Measurements from ENCODE around the gene SHH. TPM values are rescaled to one million over a fixed set of nuclear protein-coding genes. Genes with fewer than 3 reads are reported as not detected.

The SHH gene
- total RNA-seq, result 10 to 100 TPM in 1 of 8 experiments, 1 to 10 TPM in 1, under 1 TPM in 4, not detected in 2; under 0.01 to 28.2 (median 0.14) TPM

DNA sequence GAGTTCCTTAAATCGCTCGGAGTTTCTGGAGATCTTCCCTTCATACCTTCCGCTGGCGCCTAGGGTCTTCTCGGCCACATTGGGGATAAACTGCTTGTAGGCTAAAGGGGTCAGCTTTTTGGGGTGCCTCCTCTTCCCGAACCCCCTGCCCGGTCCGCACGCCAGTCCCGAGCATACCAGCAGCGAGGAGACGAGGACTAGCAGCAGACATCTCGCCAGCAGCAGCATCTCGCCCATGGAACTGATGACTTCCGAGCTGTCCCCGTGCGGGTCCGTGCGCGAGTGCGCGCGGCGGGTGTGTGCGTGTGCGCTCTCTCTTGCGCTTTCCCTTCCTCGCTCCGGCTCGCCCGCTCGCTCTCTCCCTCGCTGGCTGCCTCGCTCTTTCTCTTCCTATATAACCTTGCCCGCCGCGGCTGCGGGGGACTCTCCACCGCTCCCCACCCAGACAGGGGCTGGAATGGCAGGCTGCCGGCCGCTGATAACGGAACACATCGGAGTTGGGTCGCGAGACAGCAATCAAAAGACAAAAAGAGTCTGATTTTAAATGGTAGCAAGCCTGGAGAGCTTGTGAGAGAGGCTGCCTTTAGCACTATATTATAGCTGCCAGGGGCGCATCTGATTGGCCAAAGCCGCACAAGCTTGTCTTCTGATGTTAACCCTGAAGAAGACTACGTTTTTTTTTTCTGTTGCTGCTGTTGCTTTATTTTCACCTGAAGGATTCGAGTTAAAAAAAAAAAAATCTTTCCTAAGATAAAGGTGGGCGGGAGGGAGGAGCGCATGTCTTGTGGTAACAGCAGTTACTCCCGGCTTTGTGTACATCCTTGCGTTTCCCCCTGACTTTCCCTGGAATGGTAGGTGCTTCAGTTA lies at the start of gene SHH:
SHH (minus strand) TSS at position 569 of the 867 bp plus-strand sequence; CDS start at position 228, 341 bp downstream.
- peak in 6 of 8 experiments; percentile 7 to 49 (median 28) for ATAC-seq (replicated peaks in 6 of 8)
- no peak within 1 kb of the TSS for H3K27ac ChIP-seq
- WGBS, 10 experiments, result 0 to 15% (median 0%) methylated on average over 3 to 25 of the region's 53 CpGs; no CpG with 5 or more reads in 3 of the 10 experiments
- in situ Hi-C loops (cut with MboI; ENCODE audit: low pct_unique_long_range_greater_than_20kb in 2 of 9, low sequenced_read_pairs in 9 of 9, unreplicated experiment in 9 of 9), result loop anchor here in 4 of 9 experiments (10.0 to 25.0 kb wide), 3 partner anchors 650 to 1000 kb away; no protein-coding TSS in a partner anchor
- H3K4me1 ChIP-seq (replicated peaks in 1 of 2), result peaks cover 21 to 26% of the 10 kb centered on the region in 2 donors
- H3K4me3 ChIP-seq, result peak within 1 kb of the TSS in 4 of 5 donors; percentile 9 to 59 (median 30)

DNA sequence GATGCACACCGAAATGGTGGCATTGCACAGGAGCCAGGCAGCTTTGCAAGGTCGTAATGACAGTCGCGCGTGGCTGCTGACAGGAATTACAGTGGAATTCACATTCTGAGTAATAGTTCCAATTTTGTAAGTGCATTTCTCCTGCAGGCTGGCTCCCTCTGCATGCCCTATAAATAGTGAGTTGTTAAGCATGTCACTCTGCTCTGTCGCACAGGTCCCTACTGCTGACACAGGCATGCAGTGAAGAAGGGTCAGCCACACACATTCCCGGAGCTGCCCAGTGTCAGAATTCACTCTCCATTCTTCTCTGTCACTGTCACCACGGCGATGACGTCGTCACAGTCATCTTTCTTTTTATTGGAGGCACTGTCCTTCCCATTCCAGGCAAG lies 49.2 kb upstream of the SHH start:
- Histone ChIP-seq H3K4me3 (no peak overlapping the region), H3K4me1 (replicated peaks in 1 of 2) (no peaks in the 10 kb centered on the region), H3K27ac (no peak overlapping the region)
- in situ Hi-C loops (cut with MboI; ENCODE audit: low pct_unique_long_range_greater_than_20kb in 2 of 9, low sequenced_read_pairs in 9 of 9, unreplicated experiment in 9 of 9), result no loop called here
- ATAC-seq (replicated peaks in 6 of 8), result peak in 2 of 8 experiments; percentile 50 to 56
- 0 to 83% (median 57%) methylated on average over 1 to 6 of the region's 11 CpGs; no CpG with 5 or more reads in 3 of the 10 experiments for WGBS, 10 experiments

DNA sequence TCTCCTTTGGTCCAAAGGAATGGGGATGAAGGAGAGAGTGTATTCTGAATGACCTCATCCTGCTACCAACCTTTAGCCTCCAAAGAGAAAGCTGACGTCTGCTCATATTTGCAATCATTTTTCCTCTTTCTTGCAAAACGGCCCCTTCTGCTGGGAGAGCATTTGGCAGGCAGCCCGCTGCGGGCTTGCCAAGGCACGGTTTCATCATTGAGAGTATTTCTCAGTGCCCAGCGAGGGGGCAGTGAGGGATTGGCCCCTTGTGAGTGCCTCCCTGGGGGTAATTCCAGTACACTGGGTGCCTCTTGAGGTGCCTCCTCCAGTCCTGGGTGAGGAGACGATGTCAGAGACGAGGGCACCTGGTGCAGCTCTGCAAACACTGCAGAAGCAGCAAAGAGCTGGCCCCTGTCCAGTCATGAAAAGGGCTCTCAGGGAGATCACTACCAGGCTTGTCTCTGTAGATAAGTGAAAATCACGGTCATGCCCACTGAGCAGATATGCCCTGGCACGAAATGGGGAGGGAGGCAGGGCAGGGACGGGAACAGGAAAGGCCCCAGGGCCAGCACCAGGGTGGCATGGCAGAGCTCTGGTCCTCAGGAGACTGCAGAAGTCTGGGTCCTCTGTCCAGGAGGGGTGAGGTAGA lies 48.7 kb upstream of the SHH start:
- H3K4me1 ChIP-seq (replicated peaks in 1 of 2), result no peaks in the 10 kb centered on the region
- ATAC-seq (replicated peaks in 6 of 8), result peak in 2 of 8 experiments; percentile 29 to 75
- WGBS, 10 experiments, result 0 to 62% (median 47%) methylated on average over 1 to 9 of the region's 11 CpGs; no CpG with 5 or more reads in 2 of the 10 experiments
- in situ Hi-C loops (cut with MboI; ENCODE audit: low pct_unique_long_range_greater_than_20kb in 2 of 9, low sequenced_read_pairs in 9 of 9, unreplicated experiment in 9 of 9), result no loop called here
- no peak overlapping the region for H3K4me3 ChIP-seq
- no peak overlapping the region for H3K27ac ChIP-seq

- WGBS, 10 experiments, result 0 to 57% (median 38%) methylated on average over 1 to 4 of the region's 4 CpGs; no CpG with 5 or more reads in 4 of the 10 experiments
- in situ Hi-C loops (cut with MboI; ENCODE audit: low pct_unique_long_range_greater_than_20kb in 2 of 9, low sequenced_read_pairs in 9 of 9, unreplicated experiment in 9 of 9), result no loop called here
- no peak overlapping the region for H3K4me3 ChIP-seq
- ATAC-seq (replicated peaks in 6 of 8), result no peak
- no peaks in the 10 kb centered on the region for H3K4me1 ChIP-seq (replicated peaks in 1 of 2)
- H3K27ac ChIP-seq, result no peak overlapping the region
These were observed 48.2 kb upstream of the SHH start for GRCh38 chr7:155860461-155860839.

GRCh38 chr7:155858521-155859061 lies 46.3 kb upstream of the SHH start:
- ATAC-seq (replicated peaks in 6 of 8), result no peak
- H3K4me3 ChIP-seq, result no peak overlapping the region
- in situ Hi-C loops (cut with MboI; ENCODE audit: low pct_unique_long_range_greater_than_20kb in 2 of 9, low sequenced_read_pairs in 9 of 9, unreplicated experiment in 9 of 9), result no loop called here
- H3K4me1 ChIP-seq (replicated peaks in 1 of 2), result no peaks in the 10 kb centered on the region
- no peak overlapping the region for H3K27ac ChIP-seq
- 0 to 100% (median 31%) methylated on average over 1 to 3 of the region's 3 CpGs; no CpG with 5 or more reads in 3 of the 10 experiments for WGBS, 10 experiments

DNA sequence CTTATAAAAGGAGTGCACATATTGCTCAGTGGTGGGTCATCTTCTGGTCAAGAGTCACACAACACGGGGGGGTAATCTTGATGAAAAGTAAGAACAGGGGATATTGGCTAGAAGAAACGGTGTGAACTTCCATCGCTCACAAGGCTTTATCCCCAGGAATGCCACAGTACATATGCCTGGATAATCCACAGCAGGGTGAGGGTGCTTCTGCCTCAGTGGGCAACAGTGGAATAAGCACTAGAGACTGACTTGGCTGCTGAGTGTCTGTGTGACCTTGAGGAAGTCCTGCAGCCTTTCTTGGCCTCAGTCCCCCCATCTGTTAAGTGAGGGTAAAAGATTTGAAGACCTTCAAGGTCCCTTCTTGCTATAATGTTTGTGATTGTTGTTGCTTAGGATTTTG lies 44.9 kb upstream of the SHH start:
- H3K4me1 ChIP-seq (replicated peaks in 1 of 2), result no peaks in the 10 kb centered on the region
- H3K27ac ChIP-seq, result no peak overlapping the region
- no peak for ATAC-seq (replicated peaks in 6 of 8)
- in situ Hi-C loops (cut with MboI; ENCODE audit: low pct_unique_long_range_greater_than_20kb in 2 of 9, low sequenced_read_pairs in 9 of 9, unreplicated experiment in 9 of 9), result no loop called here
- no peak overlapping the region for H3K4me3 ChIP-seq
- 0 to 100% (median 59%) methylated on average over 1 to 3 of the region's 3 CpGs; no CpG with 5 or more reads in 4 of the 10 experiments for WGBS, 10 experiments

DNA sequence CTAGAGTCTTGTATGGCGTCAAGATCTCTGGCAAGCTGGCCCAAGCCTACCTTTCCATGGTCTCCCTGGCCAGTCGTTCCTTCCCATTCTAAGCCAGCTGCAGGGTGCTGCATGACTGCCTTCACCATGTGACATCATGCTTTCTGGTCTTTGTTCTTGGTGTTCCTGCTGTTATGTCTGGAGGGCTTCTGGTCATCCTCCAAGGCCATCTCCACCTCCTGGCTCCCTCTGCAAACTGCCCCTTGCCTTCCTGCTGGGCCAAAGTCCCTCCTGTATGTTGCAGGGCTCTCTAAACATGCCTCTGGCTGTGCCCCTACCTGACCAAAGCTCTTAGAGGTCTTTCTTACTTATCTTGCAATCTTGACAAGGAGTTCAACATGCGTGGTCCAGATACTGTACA lies 44.4 kb upstream of the SHH start:
- H3K4me1 ChIP-seq (replicated peaks in 1 of 2), result no peaks in the 10 kb centered on the region
- ATAC-seq (replicated peaks in 6 of 8), result no peak
- no peak overlapping the region for H3K4me3 ChIP-seq
- no peak overlapping the region for H3K27ac ChIP-seq
- in situ Hi-C loops (cut with MboI; ENCODE audit: low pct_unique_long_range_greater_than_20kb in 2 of 9, low sequenced_read_pairs in 9 of 9, unreplicated experiment in 9 of 9), result no loop called here
- 0 to 83% (median 40%) methylated on average over 1 to 2 of the region's 3 CpGs; no CpG with 5 or more reads in 4 of the 10 experiments for WGBS, 10 experiments

DNA sequence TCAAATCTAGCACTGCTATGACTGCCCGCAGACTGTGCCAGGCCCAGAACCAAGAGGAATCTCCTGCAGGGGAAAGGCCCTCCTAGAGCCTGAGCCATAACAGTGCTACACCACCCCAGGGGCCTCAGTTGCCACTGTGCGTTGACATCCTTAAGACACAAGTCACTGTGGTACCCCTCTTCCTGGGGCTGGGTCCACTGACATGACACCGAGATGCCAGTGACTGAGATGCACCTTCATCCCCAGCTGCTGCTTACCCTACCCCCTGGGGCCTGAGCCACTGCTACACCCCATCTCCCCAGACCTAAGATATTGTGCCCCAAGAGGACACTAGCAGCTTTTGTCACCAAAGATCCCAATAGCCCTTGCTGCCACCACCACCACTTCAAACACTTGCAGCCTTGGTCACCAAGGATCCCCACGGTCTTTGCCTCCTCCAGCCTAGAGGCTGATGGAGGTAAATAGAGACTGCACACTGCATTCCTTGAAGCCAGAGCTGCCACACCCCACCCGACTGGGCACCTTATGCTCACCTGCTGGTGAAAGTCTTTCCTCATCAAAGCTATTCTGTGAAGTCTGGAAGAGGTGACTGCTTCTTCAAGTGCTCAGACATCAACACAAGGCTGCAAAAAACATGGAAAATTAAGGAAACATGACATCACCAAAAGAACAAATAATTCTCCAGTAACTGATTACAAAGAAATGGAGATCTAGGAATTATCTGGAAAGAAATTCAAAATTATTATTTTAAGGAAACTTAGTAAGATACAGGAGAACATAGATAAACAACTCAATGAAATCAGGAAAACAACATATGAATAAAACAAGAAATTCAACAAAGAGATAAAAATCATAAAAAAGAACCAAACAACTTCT lies 40.4 kb upstream of the SHH start:
- WGBS, 10 experiments, result 5 to 67% (median 40%) methylated on average over 1 to 4 of the region's 5 CpGs; no CpG with 5 or more reads in 2 of the 10 experiments
- in situ Hi-C loops (cut with MboI; ENCODE audit: low pct_unique_long_range_greater_than_20kb in 2 of 9, low sequenced_read_pairs in 9 of 9, unreplicated experiment in 9 of 9), result no loop called here
- Histone ChIP-seq H3K4me1 (replicated peaks in 1 of 2) (no peaks in the 10 kb centered on the region), H3K4me3 (no peak overlapping the region), H3K27ac (no peak overlapping the region)
- no peak for ATAC-seq (replicated peaks in 6 of 8)

- WGBS, 10 experiments, result 0 to 80% (median 63%) methylated on average over 1 to 4 of the region's 5 CpGs; no CpG with 5 or more reads in 4 of the 10 experiments
- H3K27ac ChIP-seq, result no peak overlapping the region
- H3K4me1 ChIP-seq (replicated peaks in 1 of 2), result no peaks in the 10 kb centered on the region
- ATAC-seq (replicated peaks in 6 of 8), result no peak
- H3K4me3 ChIP-seq, result no peak overlapping the region
- in situ Hi-C loops (cut with MboI; ENCODE audit: low pct_unique_long_range_greater_than_20kb in 2 of 9, low sequenced_read_pairs in 9 of 9, unreplicated experiment in 9 of 9), result no loop called here
These were observed 39.6 kb upstream of the SHH start for GRCh38 chr7:155851892-155852291.

GRCh38 chr7:155850766-155851678 lies 38.8 kb upstream of the SHH start:
- Histone ChIP-seq H3K4me1 (replicated peaks in 1 of 2) (no peaks in the 10 kb centered on the region), H3K4me3 (no peak overlapping the region), H3K27ac (no peak overlapping the region)
- 0 to 80% (median 46%) methylated on average over 1 to 12 of the region's 22 CpGs for WGBS, 10 experiments
- in situ Hi-C loops (cut with MboI; ENCODE audit: low pct_unique_long_range_greater_than_20kb in 2 of 9, low sequenced_read_pairs in 9 of 9, unreplicated experiment in 9 of 9), result no loop called here
- ATAC-seq (replicated peaks in 6 of 8), result no peak

- Histone ChIP-seq H3K4me3 (no peak overlapping the region), H3K4me1 (replicated peaks in 1 of 2) (no peaks in the 10 kb centered on the region), H3K27ac (no peak overlapping the region)
- WGBS, 10 experiments, result 0 to 100% (median 3%) methylated on average over 1 to 3 of the region's 5 CpGs; no CpG with 5 or more reads in 4 of the 10 experiments
- in situ Hi-C loops (cut with MboI; ENCODE audit: low pct_unique_long_range_greater_than_20kb in 2 of 9, low sequenced_read_pairs in 9 of 9, unreplicated experiment in 9 of 9), result no loop called here
- ATAC-seq (replicated peaks in 6 of 8), result no peak
These were observed 37.8 kb upstream of the SHH start for GRCh38 chr7:155850001-155850436.
